GM23338 (cell line): ENCODE data around the gene GKN2. TPM values are rescaled to one million over a fixed set of nuclear protein-coding genes. Genes with fewer than 3 reads are reported as not detected.

Experiments used
- ATAC-seq: fragments of 200-7000 bp; cut with Tn5 transposase; 3 replicates; pipeline ENCODE4 v1.9.1; 2020
- DNase-seq: peaks from one replicate; pipeline ENCODE4 v3.0.0-alpha.2; 2015; ENCODE audit warnings: low spot score
- H2AFZ ChIP-seq: fragments of 200-600 bp; sonication (generic); 2 replicates; pipeline ENCODE4 v1.8.0; 2016; ENCODE audit warnings: antibody characterized with exemption, mild to moderate bottlenecking, moderate library complexity
- H3F3A ChIP-seq: fragments of 200-600 bp; sonication (generic); replicated peaks from 2 replicates; pipeline ENCODE4 v1.8.0; 2017; ENCODE audit warnings: antibody characterized with exemption, mixed run types, low read depth
- H3K27ac ChIP-seq: fragments of 200-600 bp; sonication (generic); 2 replicates; pipeline ENCODE4 v1.6.1; 2016; ENCODE audit warnings: low read depth
- H3K27me3 ChIP-seq: fragments of 200-600 bp; sonication (generic); 2 replicates; pipeline ENCODE4 v1.8.0; 2016; ENCODE audit warnings: mild to moderate bottlenecking, mixed run types, moderate library complexity; ENCODE audit not compliant: insufficient read depth
- H3K36me3 ChIP-seq: fragments of 200-600 bp; sonication (generic); 2 replicates; pipeline ENCODE4 v1.8.0; 2016; ENCODE audit warnings: mild to moderate bottlenecking; ENCODE audit not compliant: insufficient read depth
- H3K4me1 ChIP-seq: fragments of 200-600 bp; sonication (generic); 2 replicates; pipeline ENCODE4 v1.8.0; 2016; ENCODE audit warnings: mild to moderate bottlenecking, moderate library complexity; ENCODE audit not compliant: insufficient read depth
- H3K4me2 ChIP-seq: fragments of 200-600 bp; sonication (generic); 2 replicates; pipeline ENCODE4 v1.7.1; 2017; ENCODE audit warnings: mixed run types
- H3K4me3 ChIP-seq: fragments of 200-600 bp; sonication (generic); 2 replicates; pipeline ENCODE4 v1.6.1; 2016; ENCODE audit warnings: mixed run types
- H3K79me2 ChIP-seq: fragments of 200-600 bp; sonication (generic); replicated peaks from 2 replicates; pipeline ENCODE4 v1.8.0; 2017; ENCODE audit warnings: mild to moderate bottlenecking; ENCODE audit not compliant: insufficient read depth
- H3K9me2 ChIP-seq: fragments of 200-600 bp; sonication (generic); 2 replicates; pipeline ENCODE4 v1.8.0; 2017; ENCODE audit not compliant: insufficient read depth
- H4K20me1 ChIP-seq: fragments of 200-600 bp; sonication (generic); replicated peaks from 2 replicates; pipeline ENCODE4 v1.8.0; 2017; ENCODE audit warnings: mild to moderate bottlenecking; ENCODE audit not compliant: insufficient read depth
- H3K27ac Mint-ChIP-seq: 2 replicates; pipeline ENCODE4 v1.8.0; 2020; ENCODE audit warnings: inconsistent platforms, mild to moderate bottlenecking, moderate library complexity, mixed read lengths
- H3K27me3 Mint-ChIP-seq: 3 replicates; pipeline ENCODE4 v1.8.0; 2022; ENCODE audit warnings: low read depth, mild to moderate bottlenecking, moderate library complexity, mixed read lengths, inconsistent platforms; ENCODE audit not compliant: insufficient read depth, poor library complexity
- H3K36me3 Mint-ChIP-seq: 3 replicates; pipeline ENCODE4 v1.8.0; 2021; ENCODE audit warnings: low read depth, mild to moderate bottlenecking, inconsistent platforms, moderate library complexity, mixed read lengths
- H3K4me1 Mint-ChIP-seq: 3 replicates; pipeline ENCODE4 v1.8.0; 2020; ENCODE audit warnings: mild to moderate bottlenecking, inconsistent platforms, mixed read lengths
- H3K4me3 Mint-ChIP-seq: 3 replicates; pipeline ENCODE4 v1.8.0; 2021; ENCODE audit warnings: moderate library complexity, mild to moderate bottlenecking, inconsistent platforms, mixed read lengths
- H3K9me3 Mint-ChIP-seq: 3 replicates; pipeline ENCODE4 v1.8.0; 2020; ENCODE audit warnings: moderate library complexity, mild to moderate bottlenecking, inconsistent platforms, mixed read lengths
- CREB1 ChIP-seq: fragments of 250-450 bp; sonication (Bioruptor Pico); IDR thresholded peaks from 2 replicates; pipeline ENCODE4 v1.5.0; 2020; ENCODE audit warnings: low read depth, mild to moderate bottlenecking, moderate library complexity
- CTCF ChIP-seq, 2 experiments: fragments of 200-600 bp in 1 of 2; sonication (generic) in 1 of 2; conservative IDR thresholded peaks; 2 replicates each; pipeline versions ENCODE4 v1.5.1 to v1.6.1; 2016 to 2017; ENCODE audit warnings: antibody characterized with exemption in 2 of 2, low read depth in 2 of 2, mild to moderate bottlenecking in 2 of 2, moderate library complexity in 1 of 2
- ETS1 ChIP-seq: IDR thresholded peaks from 2 replicates; pipeline ENCODE4 v1.6.1; 2016; ENCODE audit warnings: antibody characterized with exemption
- EZH2 ChIP-seq: fragments of 200-600 bp; sonication (generic); IDR thresholded peaks from one replicate; pipeline ENCODE4 v1.8.0; 2017; ENCODE audit warnings: antibody characterized with exemption, mild to moderate bottlenecking, low read depth; ENCODE audit not compliant: unreplicated experiment
- EZH2phosphoT487 ChIP-seq: fragments of 200-600 bp; sonication (generic); IDR thresholded peaks from one replicate; pipeline ENCODE4 v1.8.1; 2018; ENCODE audit warnings: antibody characterized with exemption; ENCODE audit not compliant: unreplicated experiment
- JUNB ChIP-seq: IDR thresholded peaks from one replicate; pipeline ENCODE4 v1.6.1; 2016; ENCODE audit warnings: antibody characterized with exemption; ENCODE audit not compliant: unreplicated experiment
- NANOG ChIP-seq: IDR thresholded peaks from 2 replicates; pipeline ENCODE4 v1.6.1; 2016; ENCODE audit warnings: antibody characterized with exemption, borderline replicate concordance
- POLR2AphosphoS5 ChIP-seq: IDR thresholded peaks from 2 replicates; pipeline ENCODE4 v1.6.1; 2016; ENCODE audit warnings: antibody characterized with exemption, low read depth
- REST ChIP-seq: IDR thresholded peaks from one replicate; pipeline ENCODE4 v1.6.1; 2018; ENCODE audit warnings: antibody characterized with exemption; ENCODE audit not compliant: unreplicated experiment
- STAT1 ChIP-seq: IDR thresholded peaks from one replicate; pipeline ENCODE4 v1.6.1; 2016; ENCODE audit warnings: antibody characterized with exemption; ENCODE audit not compliant: unreplicated experiment
- ZNF114 ChIP-seq: fragments of 250-450 bp; sonication (Bioruptor Pico); IDR thresholded peaks from 2 replicates; pipeline ENCODE4 v1.5.0; 2020; ENCODE audit warnings: mild to moderate bottlenecking, moderate library complexity
- ZNF331 ChIP-seq: fragments of 250-450 bp; sonication (Bioruptor Pico); IDR thresholded peaks from 2 replicates; pipeline ENCODE4 v1.5.0; 2020; ENCODE audit warnings: low read depth, mild to moderate bottlenecking, moderate library complexity
- ZNF462 ChIP-seq: fragments of 250-450 bp; sonication (Bioruptor Pico); IDR thresholded peaks from 2 replicates; pipeline ENCODE4 v1.5.0; 2020; ENCODE audit warnings: mild to moderate bottlenecking, moderate library complexity
- polyA plus RNA-seq: library from polyadenylated mRNA; unstranded; fragments of >200 nt; fragmentation: Nextera tagmentation; extraction: Ambion mirVana; gene quantifications from 2 replicates; pipeline ENCODE4 v1.2.1, GENCODE V29; 2016
- total RNA-seq: library from RNA; depleted of rRNA; stranded (reverse); fragments of >200 nt; shearing (Covaris generic); gene quantifications from 2 replicates; pipeline ENCODE4 v1.2.3, GENCODE V29; 2014

GKN2 gene
- total and polyA plus RNA-seq, 2 experiments from 2014 or later: not detected

- Histone ChIP-seq H3K36me3 (no peaks in the 10 kb centered on the region), H2AFZ (no peak overlapping the region), H3K9me2 (no peaks in the 10 kb centered on the region), H3K4me1 (no peaks in the 10 kb centered on the region), H3K27me3 (peaks cover 9% of the 10 kb centered on the region; the same call in 1 of the 2 replicates), H3K4me2 (no peak overlapping the region), H3K27ac (no peak overlapping the region), H3F3A (no peaks in the 10 kb centered on the region), H4K20me1 (no peaks in the 10 kb centered on the region), H3K4me3 (no peak overlapping the region), H3K79me2 (no peaks in the 10 kb centered on the region)
- no peak for TF ChIP-seq JUNB
- no peak for TF ChIP-seq STAT1
- no peak for TF ChIP-seq ZNF114 (CRISPR knock-in tag)
- TF ChIP-seq NANOG: no peak
- TF ChIP-seq CTCF (conservative IDR thresholded peaks at IDR 0.05; ENCODE audit: low read depth in 2 of 2): no peak
- no peak for TF ChIP-seq ETS1
- no peak for TF ChIP-seq CREB1 (CRISPR knock-in tag)
- no peak for TF ChIP-seq ZNF462 (CRISPR knock-in tag)
- TF ChIP-seq POLR2AphosphoS5: no peak
- no peak for TF ChIP-seq REST
- no peak for TF ChIP-seq EZH2
- no peak for TF ChIP-seq ZNF331
- TF ChIP-seq EZH2phosphoT487: no peak
- H3K27me3 Mint-ChIP-seq: peaks cover 2% of the 10 kb centered on the region
- DNase-seq (no peak), ATAC-seq (no peak)
- no peaks in the 10 kb centered on the region for H3K9me3 Mint-ChIP-seq
- no peaks in the 10 kb centered on the region for H3K36me3 Mint-ChIP-seq
- H3K27ac Mint-ChIP-seq: no peak overlapping the region
- no peak overlapping the region for H3K4me3 Mint-ChIP-seq
- H3K4me1 Mint-ChIP-seq: peaks cover 10% of the 10 kb centered on the region; the same call in 2 of the 3 replicates
These were observed 4.0 kb downstream of the GKN2 start for GRCh38 chr2:68948710-68949109.
